ENCODE results near the gene LMNTD2. TPM values are rescaled to one million over a fixed set of nuclear protein-coding genes. Genes with fewer than 3 reads are reported as not detected.

LMNTD2 gene
- total and polyA plus RNA-seq, 2 donors (not counting 3 experiments of a cell fraction or from before 2014, with no cell fraction given) = 2.1 to 2.6 TPM

GRCh38 chr11:590997-591396 is 30.5 kb upstream of the LMNTD2 start:
- Histone ChIP-seq H3K4me1 (ENCODE audit: control insufficient read depth, extremely low read depth, insufficient read depth, low read length) (peaks cover 11% of the 10 kb centered on the region), H3K27ac (ENCODE audit: insufficient read depth, low read depth, low read length) (no peak overlapping the region), H3K4me3 (replicated peaks in 1 of 3; ENCODE audit: insufficient read depth in 1 of 3, low read depth in 1 of 3, low read length in 3 of 3) (no peak overlapping the region), H3K36me3 (ENCODE audit: control insufficient read depth in 2 of 2, extremely low read depth in 1 of 2, insufficient read depth in 2 of 2, low read length in 2 of 2) (peaks cover 20 to 42% of the 10 kb centered on the region in 2 experiments), H3K79me2 (ENCODE audit: control insufficient read depth, insufficient read depth, low read length) (peaks cover 12% of the 10 kb centered on the region), H3K9ac (replicated peaks; ENCODE audit: extremely low read depth, insufficient read depth, low read length) (no peak overlapping the region), H4K20me1 (replicated peaks; ENCODE audit: control insufficient read depth, extremely low read depth, insufficient read depth, low read length) (no peaks in the 10 kb centered on the region), H3K27me3 (ENCODE audit: control insufficient read depth in 2 of 2, insufficient read depth in 2 of 2, low read length in 2 of 2) (no peaks in the 10 kb centered on the region), H2AFZ (ENCODE audit: low read depth, low read length) (no peak overlapping the region), H3K9me3 (replicated peaks; ENCODE audit: control insufficient read depth, insufficient read depth, low read length) (no peaks in the 10 kb centered on the region), H3K4me2 (ENCODE audit: insufficient read depth, low read length) (no peak overlapping the region), H3K9me1 (replicated peaks; ENCODE audit: control insufficient read depth, extremely low read depth, insufficient read depth, low read length) (no peaks in the 10 kb centered on the region)
- no peak for FAIRE-seq
- dilution Hi-C loops (cut with MboI; ENCODE audit: extremely low pct_ligation_motif_present, low sequenced_read_pairs) = no loop called here
- BruUV-seq (replicated peaks) = no TSS peak
- DNase-seq (ENCODE audit: low read depth, low spot score) = no peak
- ChIA-PET POLR2A (interaction anchor here (0.8 kb wide), 1 partner anchor 107 kb away, joined by 7 read pairs; no protein-coding TSS in a partner anchor), CTCF (no interaction called here)
- intact Hi-C loops (cut with micrococcal nuclease) = no loop called here
- no peak for TF ChIP-seq FOS (IDR thresholded peaks at IDR 0.05; ENCODE audit: borderline replicate concordance, insufficient read depth, low read length)
- no peak for TF ChIP-seq POLR2A (IDR thresholded peaks at IDR 0.05; ENCODE audit: low read depth, low read length)
- TF ChIP-seq CTCF (IDR thresholded peaks at IDR 0.05; ENCODE audit: extremely low read depth in 1 of 2, insufficient read depth in 1 of 2, low read depth in 1 of 2, low read length in 2 of 2) = no peak
- no peak for TF ChIP-seq EZH2 (IDR thresholded peaks at IDR 0.05; ENCODE audit: borderline replicate concordance, low read depth, low read length, severe bottlenecking)
- no peak for TF ChIP-seq MAX (IDR thresholded peaks at IDR 0.05; ENCODE audit: insufficient read depth, insufficient read length)
- TF ChIP-seq MYC (IDR thresholded peaks at IDR 0.05; ENCODE audit: low read depth, low read length) = no peak
- TF ChIP-seq JUN (IDR thresholded peaks at IDR 0.05; ENCODE audit: borderline replicate concordance, insufficient read depth, insufficient read length, low read depth) = no peak
- TF ChIP-seq GATA2 (IDR thresholded peaks at IDR 0.05; ENCODE audit: insufficient read depth, insufficient read length, low read depth, low read length) = no peak
- TF ChIP-seq POLR2AphosphoS5 (IDR thresholded peaks at IDR 0.05; ENCODE audit: insufficient read depth, low read depth, low read length) = no peak
